Eye (tissue), 1 donor: ENCODE measurements around the gene YRDC.
"Not testable (repeated sequence)": the region's sequence is repeated elsewhere in the genome, so short reads cannot be mapped to it uniquely, and the experiment has no call there.

Experiments used
- DNase-seq: peaks from one replicate; pipeline ENCODE4 v3.0.0-alpha.2; 2015

Gene YRDC

GRCh38 chr1:37821481-37821880 lies 13.5 kb upstream of the YRDC start:
- no peak for DNase-seq

- DNase-seq: peak; percentile 22
These were observed 9.5 kb upstream of the YRDC start for GRCh38 chr1:37817481-37817880.

- DNase-seq: peak; percentile 24
These were observed 6.2 kb upstream of the YRDC start for GRCh38 chr1:37814252-37814651.

- DNase-seq: peak; percentile 38
These were observed 5.6 kb upstream of the YRDC start for GRCh38 chr1:37813529-37814145.

GRCh38 chr1:37811027-37811655 lies 3.1 kb upstream of the YRDC start:
- DNase-seq: peak; percentile 91

- DNase-seq: no peak
These were observed 1.9 kb upstream of the YRDC start for GRCh38 chr1:37809942-37810341.

- no peak for DNase-seq
These were observed 636 bp upstream of the YRDC start for GRCh38 chr1:37808369-37809319.

- DNase-seq: peak; percentile 4
These were observed 821 bp downstream of the YRDC start for GRCh38 chr1:37807220-37807554.

- DNase-seq: no peak
These were observed 5.6 kb downstream of the YRDC start for GRCh38 chr1:37802439-37802838.

- no peak for DNase-seq
These were observed 10.2 kb downstream of the YRDC start for GRCh38 chr1:37797750-37798345.

- peak; percentile 81 for DNase-seq
These were observed 12.5 kb downstream of the YRDC start for GRCh38 chr1:37795340-37796125.

- peak; percentile 39 for DNase-seq
These were observed 13.4 kb downstream of the YRDC start for GRCh38 chr1:37794372-37795339.

GRCh38 chr1:37793773-37794371 lies 14.1 kb downstream of the YRDC start, which contains the start of gene MANEAL:
Gene MANEAL, plus strand, starts transcription at chr1:37793847. Its CDS starts 336 bp downstream, at chr1:37794183.
- DNase-seq: peak; percentile 81

GRCh38 chr1:37792943-37793686 lies 14.9 kb downstream of the YRDC start:
- DNase-seq: peak; percentile 5

- DNase-seq: no peak
These were observed 25.5 kb downstream of the YRDC start for GRCh38 chr1:37782491-37782890.

- no peak for DNase-seq
These were observed 29.4 kb downstream of the YRDC start for GRCh38 chr1:37778654-37779053.

- DNase-seq: no peak
These were observed 31.0 kb downstream of the YRDC start for GRCh38 chr1:37776946-37777516.

GRCh38 chr1:37771440-37771839 lies 36.6 kb downstream of the YRDC start:
- not testable (repeated sequence) for DNase-seq

GRCh38 chr1:37767488-37767887 lies 40.5 kb downstream of the YRDC start:
- no peak for DNase-seq
